NCI-H2081 treated with DMSO at 0.1 percent for 48 hours (cell line): Measurements from ENCODE around the gene GPC3.

Experiments
- DNase-seq: peaks from one replicate; lab custom pipeline; 2025; lab: John Stamatoyannopoulos, UW

The GPC3 gene

GRCh38 chrX:133513123-133513522 is 472.3 kb downstream of the GPC3 start:
- no peak for DNase-seq

- DNase-seq: no peak
Measured at GRCh38 chrX:133511041-133511440, 474.4 kb downstream of the GPC3 start.

DNA sequence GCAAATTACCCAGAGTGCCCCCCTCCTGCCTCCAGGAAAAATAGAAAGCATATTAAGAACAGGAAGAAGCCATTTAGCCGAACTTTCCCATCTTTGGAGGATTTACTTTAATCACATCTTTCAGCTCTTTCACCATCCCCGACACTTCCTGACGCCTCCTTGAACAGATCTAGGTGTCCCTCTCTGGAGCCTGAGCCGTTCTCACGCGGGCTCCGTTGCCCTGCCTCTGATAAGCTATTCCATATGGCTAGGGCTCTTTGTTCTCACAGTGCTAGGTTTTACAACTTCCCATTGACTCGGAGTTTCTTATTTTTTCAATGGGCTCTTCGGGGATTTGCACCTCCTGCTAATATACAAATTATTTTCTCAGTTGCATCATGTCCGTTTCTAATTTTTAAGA is 488.0 kb downstream of the GPC3 start:
- no peak for DNase-seq

- DNase-seq: no peak
Measured at GRCh38 chrX:133495464-133496391, 489.7 kb downstream of the GPC3 start.

DNA sequence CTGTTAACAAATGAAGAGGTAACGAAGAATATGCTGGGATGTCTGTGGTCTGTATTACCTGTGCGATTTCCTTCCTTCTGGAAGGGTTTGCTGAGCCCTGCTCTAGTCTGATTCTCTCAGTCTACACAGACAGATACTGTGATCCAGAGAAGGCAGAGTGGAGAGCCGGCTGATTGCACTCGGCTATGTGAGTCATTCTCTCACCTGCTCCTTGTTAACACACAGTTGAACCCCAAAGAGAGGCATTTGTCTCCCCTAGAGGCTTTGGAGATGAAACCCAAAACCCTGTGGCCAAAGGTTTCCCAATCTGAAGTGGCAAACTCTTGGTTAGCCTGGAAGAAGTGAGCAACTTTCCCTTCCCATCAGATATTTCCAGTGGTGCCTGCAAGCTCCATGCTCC is 492.0 kb downstream of the GPC3 start:
- DNase-seq: no peak

- DNase-seq: no peak
Measured at GRCh38 chrX:133490955-133491354, 494.4 kb downstream of the GPC3 start.
